Lung (tissue), 12 donors: ENCODE results near the gene NTM. TPM values are rescaled to one million over a fixed set of nuclear protein-coding genes. Genes with fewer than 3 reads are reported as not detected.

ENCODE experiments used
- ATAC-seq: fragments of 200-7000 bp; cut with Tn5 transposase; one replicate; pipeline ENCODE4 v1.9.1; 2020; ENCODE audit warnings: moderate number of reproducible peaks; ENCODE audit not compliant: insufficient read depth, low FRiP score
- DNase-seq, 3 donors: peaks; one replicate each; pipeline ENCODE4 v3.0.0-alpha.2; 2013 to 2017
- H3K27ac ChIP-seq, 2 donors: one replicate each; pipeline ENCODE4 v1.5.1; 2013; ENCODE audit warnings: mild to moderate bottlenecking in 2 of 2, moderate library complexity in 2 of 2, control low read depth in 1 of 2, inconsistent platforms in 1 of 2, low read depth in 1 of 2, low read length in 1 of 2
- H3K27me3 ChIP-seq, 3 donors: one replicate each; pipeline ENCODE4 v1.5.1; 2013; ENCODE audit warnings: low read length in 2 of 3; ENCODE audit not compliant: control insufficient read depth in 3 of 3, insufficient read depth in 3 of 3
- H3K36me3 ChIP-seq, 4 donors: one replicate each; pipeline ENCODE4 v1.5.1; 2013; ENCODE audit warnings: low read length in 4 of 4, mild to moderate bottlenecking in 1 of 4, moderate library complexity in 1 of 4; ENCODE audit not compliant: control insufficient read depth in 4 of 4, insufficient read depth in 4 of 4
- H3K4me1 ChIP-seq, 5 donors: one replicate each; pipeline ENCODE4 v1.5.1; 2013; ENCODE audit warnings: low read length in 5 of 5, mild to moderate bottlenecking in 2 of 5, moderate library complexity in 1 of 5; ENCODE audit not compliant: control insufficient read depth in 5 of 5, insufficient read depth in 5 of 5
- H3K4me3 ChIP-seq: one replicate; pipeline ENCODE4 v1.5.1; 2013; ENCODE audit warnings: mild to moderate bottlenecking, control low read depth, moderate library complexity
- H3K9ac ChIP-seq, 2 donors: one replicate each; pipeline ENCODE4 v1.5.1; 2013; ENCODE audit warnings: low read length in 2 of 2, control low read depth in 1 of 2; ENCODE audit not compliant: insufficient read depth in 1 of 2
- H3K9me3 ChIP-seq, 4 donors: one replicate each; pipeline ENCODE4 v1.5.1; 2013; ENCODE audit warnings: low read length in 3 of 4, mild to moderate bottlenecking in 1 of 4, moderate library complexity in 1 of 4; ENCODE audit not compliant: control insufficient read depth in 4 of 4, insufficient read depth in 3 of 4
- CTCF ChIP-seq: IDR thresholded peaks from 2 replicates; pipeline ENCODE4 v1.5.1; 2012; ENCODE audit warnings: mild to moderate bottlenecking; ENCODE audit errors: control extremely low read depth, extremely low read depth
- WGBS, 2 donors: extraction: QIAGEN DNeasy Blood & Tissue Kit; methylation state at CpG; one replicate each; pipeline ENCODE4 v1.1.7; 2013; 5-methylcytosine and 5-hydroxymethylcytosine counted together
- polyA plus RNA-seq, 2 donors: library from polyadenylated mRNA; stranded (reverse); fragments of 200-250 nt; gene quantifications; one replicate each; pipeline ENCODE4 v1.2.1, GENCODE V29; 2013
- total RNA-seq, 2 donors: library from RNA; depleted of rRNA in 1 of 2; stranded (reverse); fragments of >200 nt in 1 of 2; gene quantifications; one replicate each; pipeline ENCODE4 v1.2.1, GENCODE V29; 2014 to 2021
- donor health status: control.
- donor health status: control.
- donor health status: Bipolar disorder and iron deficiency.
- donor health status: healthy.
- donor health status: DM: yes; HTN: yes; CAD: no.

The NTM gene
- total and polyA plus RNA-seq, 4 donors, result 0.39 to 30.9 (median 7.2) TPM

DNA sequence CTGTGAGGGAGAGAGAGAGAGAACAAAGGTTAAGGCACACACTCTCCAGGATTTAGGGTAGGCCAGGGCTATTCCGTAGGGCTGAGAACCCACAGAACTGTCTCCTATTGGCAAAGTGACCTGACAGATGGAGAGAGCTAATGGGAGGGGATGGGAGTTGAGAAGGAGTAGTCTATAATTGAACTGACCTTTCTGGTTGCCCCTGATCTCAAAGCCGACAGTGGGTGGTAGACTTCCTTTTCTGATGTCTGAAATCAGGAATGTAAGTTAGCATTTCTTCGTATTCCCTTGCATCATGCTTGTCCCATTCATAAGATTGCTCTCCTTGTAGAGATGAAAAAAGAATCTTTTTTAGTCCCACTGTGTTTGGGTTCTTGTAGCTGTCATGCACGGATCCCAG lies 210.1 kb downstream of the NTM start:
- DNase-seq, result no peak
- Histone ChIP-seq H3K9me3 (peaks cover 0 to 2% (median 0%) of the 10 kb centered on the region in 4 donors), H3K4me3 (no peak overlapping the region), H3K27ac (no peak overlapping the region), H3K27me3 (peaks cover 0 to 3% (median 0%) of the 10 kb centered on the region in 3 donors), H3K4me1 (no peaks in the 10 kb centered on the region), H3K36me3 (no peaks in the 10 kb centered on the region), H3K9ac (no peak overlapping the region)
- ATAC-seq, result no peak
- 86 to 87% methylated on average over 4 of the region's 4 CpGs for WGBS, 2 donors
- TF ChIP-seq CTCF, result no peak

DNA sequence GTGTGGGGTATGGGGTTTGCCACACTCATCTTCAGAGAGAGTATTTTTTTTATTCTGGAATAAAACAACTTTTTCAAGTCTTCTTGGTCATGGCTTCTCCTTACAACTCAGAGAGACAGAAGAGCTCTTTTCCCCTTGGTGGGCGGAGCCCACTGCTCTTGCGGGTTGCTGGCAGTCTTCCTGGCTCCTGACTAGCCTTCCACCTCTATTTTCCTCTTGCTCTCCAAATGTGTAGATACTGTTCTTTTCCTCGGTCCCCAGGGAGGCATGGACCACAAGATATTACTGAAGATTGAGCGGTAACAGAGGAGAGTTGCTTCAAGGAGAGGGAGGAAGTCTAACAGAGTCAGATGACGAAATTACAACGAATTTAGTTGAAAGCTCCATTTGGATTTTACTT lies 210.6 kb downstream of the NTM start:
- whole genome bisulfite sequencing, 2 donors, result 67 to 68% methylated on average over 6 of the region's 6 CpGs
- peaks cover 0 to 2% (median 0%) of the 10 kb centered on the region in 4 donors for H3K9me3 ChIP-seq
- no peak overlapping the region for H3K27ac ChIP-seq
- no peak for TF ChIP-seq CTCF
- no peaks in the 10 kb centered on the region for H3K36me3 ChIP-seq
- ATAC-seq (no peak), DNase-seq (no peak)
- H3K9ac ChIP-seq, result no peak overlapping the region
- H3K4me3 ChIP-seq, result no peak overlapping the region
- peaks cover 0 to 3% (median 0%) of the 10 kb centered on the region in 3 donors for H3K27me3 ChIP-seq
- no peaks in the 10 kb centered on the region for H3K4me1 ChIP-seq

- H3K4me1 ChIP-seq, result no peaks in the 10 kb centered on the region
- H3K27ac ChIP-seq, result no peak overlapping the region
- H3K9me3 ChIP-seq, result peaks cover 0 to 6% (median 0%) of the 10 kb centered on the region in 4 donors
- no peaks in the 10 kb centered on the region for H3K36me3 ChIP-seq
- no peak for TF ChIP-seq CTCF
- DNase-seq (no peak), ATAC-seq (no peak)
- H3K4me3 ChIP-seq, result no peak overlapping the region
- H3K9ac ChIP-seq, result no peak overlapping the region
- H3K27me3 ChIP-seq, result peaks cover 0 to 2% (median 0%) of the 10 kb centered on the region in 3 donors
- 80 to 86% methylated on average over 12 of the region's 12 CpGs for WGBS, 2 donors
Observed at GRCh38 chr11:131582021-131582525, 211.7 kb downstream of the NTM start.

DNA sequence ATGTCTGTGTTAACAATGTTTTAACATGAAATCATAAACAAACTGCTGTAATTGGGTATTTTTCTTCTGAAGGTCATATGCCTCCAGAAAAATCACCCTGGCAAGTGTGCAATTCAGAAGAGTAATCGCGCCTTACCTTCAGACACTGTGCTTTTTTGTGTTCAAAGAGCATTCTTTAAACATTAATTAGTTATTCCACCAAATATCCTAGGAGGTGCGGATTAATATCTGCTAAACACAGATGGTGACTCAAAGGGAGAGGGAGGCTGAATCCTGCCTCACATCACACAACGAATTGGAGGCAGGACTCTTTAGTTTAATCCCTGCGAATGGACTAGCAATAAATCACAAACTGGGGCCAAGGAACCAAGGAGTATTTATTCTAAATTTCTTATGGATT lies 213.0 kb downstream of the NTM start:
- TF ChIP-seq CTCF, result no peak

More for the DNA sequence above, 213.0 kb downstream of the NTM start:
- DNase-seq (no peak), ATAC-seq (no peak)
- 84 to 85% methylated on average over 5 of the region's 5 CpGs for WGBS, 2 donors
- peaks cover 0 to 8% (median 0%) of the 10 kb centered on the region in 4 donors for H3K9me3 ChIP-seq
- no peak overlapping the region for H3K4me3 ChIP-seq
- H3K27ac ChIP-seq, result no peak overlapping the region
- H3K9ac ChIP-seq, result no peak overlapping the region
- H3K27me3 ChIP-seq, result no peaks in the 10 kb centered on the region
- H3K36me3 ChIP-seq, result no peaks in the 10 kb centered on the region
- no peaks in the 10 kb centered on the region for H3K4me1 ChIP-seq
